GM12865 (cell line): ENCODE measurements around the gene CD63.

Experiments used
- DNase-seq: peaks from one replicate; pipeline ENCODE4 v3.0.0; 2010; ENCODE audit warnings: low read depth
- H3K4me3 ChIP-seq: 2 replicates; pipeline ENCODE4 v1.5.1; 2011; ENCODE audit warnings: mild to moderate bottlenecking, low read depth, low read length, control low read depth
- CTCF ChIP-seq: IDR thresholded peaks from 2 replicates; pipeline ENCODE4 v1.5.1; 2011; ENCODE audit warnings: low read length, control low read depth, low read depth, inconsistent platforms; ENCODE audit not compliant: insufficient read depth; ENCODE audit errors: missing control alignments

Gene CD63

GRCh38 chr12:55708695-55709233 lies 20.0 kb downstream of the CD63 start:
- no peak for TF ChIP-seq CTCF
- H3K4me3 ChIP-seq = no peak overlapping the region
- DNase-seq = no peak

- no peak for DNase-seq
- TF ChIP-seq CTCF = no peak
Observed at GRCh38 chr12:55707841-55708694, 20.7 kb downstream of the CD63 start, which contains the start of gene ITGA7. ITGA7 (minus strand) TSS chr12:55707904; CDS start chr12:55707682, 222 bp downstream.

GRCh38 chr12:55707219-55707671 lies 21.6 kb downstream of the CD63 start:
- no peak for DNase-seq
- TF ChIP-seq CTCF = no peak
- H3K4me3 ChIP-seq = no peak overlapping the region

More at GRCh38 chr12:55707841-55708694, 20.7 kb downstream of the CD63 start, which contains the start of gene ITGA7:
- H3K4me3 ChIP-seq = peak within 1 kb of the TSS; percentile 22; the same call in 1 of the 2 replicates

GRCh38 chr12:55706568-55707218 lies 22.1 kb downstream of the CD63 start:
- no peak for TF ChIP-seq CTCF
- DNase-seq = no peak
- H3K4me3 ChIP-seq = no peak overlapping the region

GRCh38 chr12:55705782-55706402 lies 22.9 kb downstream of the CD63 start:
- no peak overlapping the region for H3K4me3 ChIP-seq
- TF ChIP-seq CTCF = peak; percentile 42
- DNase-seq = peak; percentile 29

GRCh38 chr12:55704824-55705718 lies 23.7 kb downstream of the CD63 start:
- no peak for TF ChIP-seq CTCF
- DNase-seq = no peak
- no peak overlapping the region for H3K4me3 ChIP-seq
